Astrocyte of the cerebellum (primary cell): Measurements from ENCODE around the gene FAM221B.
A peak's percentile ranks its signal among the peaks of the same experiment; 100 is the strongest.

Source experiments
- DNase-seq: peaks from one replicate; pipeline ENCODE4 v3.0.0-alpha.2; 2011; ENCODE audit warnings: low read depth
- H3K4me3 ChIP-seq: 2 replicates; pipeline ENCODE4 v1.5.1; 2011; ENCODE audit warnings: mild to moderate bottlenecking, low read depth, low read length, moderate library complexity
- in situ Hi-C: cut with HindIII; loops from 2 replicates; pipeline ENCODE4 v1.10.0; 2017; ENCODE audit warnings: low sequenced_read_pairs
- TF ChIP-seq, protein P1 (sequence below): IDR thresholded peaks from 2 replicates; pipeline ENCODE4 v1.5.1; 2012; ENCODE audit warnings: low read length, low read depth, moderate library complexity, mild to moderate bottlenecking; ENCODE audit errors: missing control alignments

Gene FAM221B

DNA sequence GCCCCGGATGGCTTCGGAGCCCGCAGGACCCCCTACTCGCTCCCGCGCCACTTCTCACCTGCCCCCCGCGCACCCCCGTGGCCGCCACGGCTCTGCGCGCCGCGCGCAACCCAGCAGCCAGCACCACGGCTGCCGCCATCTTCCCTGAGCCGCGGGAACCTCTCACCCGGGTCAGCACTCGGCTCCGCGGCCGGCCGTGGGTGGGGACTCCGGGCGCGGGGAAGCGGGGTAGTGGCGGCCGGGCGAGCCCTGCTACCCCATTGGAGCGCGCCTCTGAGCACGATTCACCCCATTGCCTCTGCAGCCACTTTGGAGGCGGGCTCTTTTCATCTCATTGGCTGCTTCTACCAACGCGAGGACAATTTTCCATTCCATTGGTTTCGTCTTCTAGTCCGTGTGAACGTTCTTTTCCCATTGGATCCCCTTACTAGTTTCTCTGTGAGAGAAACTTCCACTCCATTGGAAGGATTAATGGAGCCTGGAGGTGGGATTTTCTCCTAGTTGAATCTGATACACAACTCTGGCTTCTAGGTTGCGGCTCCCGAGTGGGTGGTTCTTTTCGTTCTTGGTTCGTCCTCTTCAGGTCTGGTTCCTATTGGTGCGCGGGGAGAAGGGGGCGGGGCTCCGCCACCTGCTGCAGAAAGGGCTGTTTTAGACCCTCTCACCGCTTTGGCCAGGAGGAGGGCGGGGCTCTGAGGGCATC lies 13.5 kb downstream of the FAM221B start, which contains the start of gene HINT2:
Gene HINT2 (minus strand): TSS at position 202 of the 703 bp plus-strand sequence. CDS start 63 bp downstream, at position 139.
- DNase-seq: peak; percentile 99
- in situ Hi-C loops: loop anchor here (5.0 kb wide), 1 partner anchor 68 kb away; the partner anchor contains the start of genes GBA2 and RGP1
- peak within 1 kb of the TSS; percentile 80 for H3K4me3 ChIP-seq
- TF ChIP-seq, protein P1, sequence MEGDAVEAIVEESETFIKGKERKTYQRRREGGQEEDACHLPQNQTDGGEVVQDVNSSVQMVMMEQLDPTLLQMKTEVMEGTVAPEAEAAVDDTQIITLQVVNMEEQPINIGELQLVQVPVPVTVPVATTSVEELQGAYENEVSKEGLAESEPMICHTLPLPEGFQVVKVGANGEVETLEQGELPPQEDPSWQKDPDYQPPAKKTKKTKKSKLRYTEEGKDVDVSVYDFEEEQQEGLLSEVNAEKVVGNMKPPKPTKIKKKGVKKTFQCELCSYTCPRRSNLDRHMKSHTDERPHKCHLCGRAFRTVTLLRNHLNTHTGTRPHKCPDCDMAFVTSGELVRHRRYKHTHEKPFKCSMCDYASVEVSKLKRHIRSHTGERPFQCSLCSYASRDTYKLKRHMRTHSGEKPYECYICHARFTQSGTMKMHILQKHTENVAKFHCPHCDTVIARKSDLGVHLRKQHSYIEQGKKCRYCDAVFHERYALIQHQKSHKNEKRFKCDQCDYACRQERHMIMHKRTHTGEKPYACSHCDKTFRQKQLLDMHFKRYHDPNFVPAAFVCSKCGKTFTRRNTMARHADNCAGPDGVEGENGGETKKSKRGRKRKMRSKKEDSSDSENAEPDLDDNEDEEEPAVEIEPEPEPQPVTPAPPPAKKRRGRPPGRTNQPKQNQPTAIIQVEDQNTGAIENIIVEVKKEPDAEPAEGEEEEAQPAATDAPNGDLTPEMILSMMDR: no peak

GRCh38 chr9:35814106-35814840 lies 14.3 kb downstream of the FAM221B start:
- TF ChIP-seq, protein P1: peak; percentile 12
- no peak for DNase-seq
- in situ Hi-C loops: loop anchor here (5.0 kb wide), 1 partner anchor 67 kb away; the partner anchor contains the start of genes GBA2 and RGP1

GRCh38 chr9:35813434-35814105 lies 15.0 kb downstream of the FAM221B start:
- TF ChIP-seq, protein P1: peak; percentile 30
- in situ Hi-C loops: loop anchor here (5.0 kb wide), 1 partner anchor 66 kb away; the partner anchor contains the start of genes GBA2 and RGP1
- no peak for DNase-seq
- H3K4me3 ChIP-seq: no peak overlapping the region

More at GRCh38 chr9:35814106-35814840, 14.3 kb downstream of the FAM221B start:
- H3K4me3 ChIP-seq: peak overlapping the region; percentile 80

GRCh38 chr9:35812025-35812602 lies 16.4 kb downstream of the FAM221B start, which contains the start of gene SPAG8:
Gene SPAG8, minus strand, starts transcription at chr9:35812262. Its CDS starts 115 bp downstream, at chr9:35812147.
- peak; percentile 88 for DNase-seq
- TF ChIP-seq, protein P1: no peak
- H3K4me3 ChIP-seq: peak within 1 kb of the TSS; percentile 39
- in situ Hi-C loops: loop anchor here (5.0 kb wide), 1 partner anchor 65 kb away; the partner anchor contains the start of genes GBA2 and RGP1

GRCh38 chr9:35811381-35812024 lies 17.0 kb downstream of the FAM221B start:
- TF ChIP-seq, protein P1: no peak
- in situ Hi-C loops: loop anchor here (5.0 kb wide), 1 partner anchor 64 kb away; the partner anchor contains the start of genes GBA2 and RGP1
- no peak for DNase-seq
- H3K4me3 ChIP-seq: peak overlapping the region; percentile 39
